ENCODE data around the gene GUCD1. TPM values are rescaled to one million over a fixed set of nuclear protein-coding genes. Genes with fewer than 3 reads are reported as not detected.

The GUCD1 gene
- total and polyA plus RNA-seq, 9 of the 15 experiments (the other 6 are each of a cell fraction or from before 2014, with no cell fraction given), result 31.5 to 67.8 (median 50.3) TPM

DNA sequence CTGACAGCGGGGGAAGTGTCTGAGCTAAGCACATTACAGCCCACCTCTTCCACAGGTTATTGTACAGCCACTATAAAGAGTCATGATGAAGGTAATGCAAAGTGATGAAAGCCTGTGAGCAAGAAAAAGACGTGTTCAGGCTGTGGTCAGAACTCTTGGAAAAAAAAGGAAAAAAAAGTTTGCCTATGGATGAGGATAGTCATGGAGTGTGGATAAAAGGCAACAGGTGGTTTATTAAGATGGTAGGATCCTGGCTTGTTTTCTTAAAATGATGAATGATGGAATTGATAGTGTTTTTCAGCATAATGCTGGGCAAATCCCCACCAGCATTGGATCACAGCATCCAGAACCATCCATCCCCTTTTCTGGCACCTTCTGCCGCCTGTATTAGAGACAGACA lies 36.7 kb downstream of the GUCD1 start:
- no peaks in the 10 kb centered on the region for H3K9me1 ChIP-seq (ENCODE audit: control insufficient read depth, insufficient read depth, low read length)
- in situ Hi-C loops (cut with MboI) (loop anchor here (25.0 kb wide), 1 partner anchor 556 kb away; the partner anchor contains the start of genes DDT, DDTL and GSTT2B), intact Hi-C loops (cut with micrococcal nuclease) (no loop called here)
- H3K36me3 ChIP-seq (ENCODE audit: control insufficient read depth, insufficient read depth, low read length), result no peaks in the 10 kb centered on the region
- no peak overlapping the region for H3K4me2 ChIP-seq (ENCODE audit: insufficient read depth, low read length)
- DNase-seq (ENCODE audit: extremely low read depth in 1 of 4, low spot score in 3 of 4), result no peak
- H3K9me3 ChIP-seq (replicated peaks; ENCODE audit: control insufficient read depth, insufficient read depth, low read depth, low read length), result no peaks in the 10 kb centered on the region
- FAIRE-seq, result no peak
- 26% methylated on average over 2 of the region's 3 CpGs for WGBS (ENCODE audit: insufficient coverage, low coverage, missing lambda C conversion rate)
- 0 out of 2 replicates have a peak, but pooled peaks cover 3% of the 10 kb centered on the region for H4K20me1 ChIP-seq (replicated peaks; ENCODE audit: control insufficient read depth, insufficient read depth, low read length)
- no peak overlapping the region for H3K9ac ChIP-seq (ENCODE audit: insufficient read depth in 1 of 2, low read depth in 2 of 2, low read length in 2 of 2)
- H3K4me3 ChIP-seq, result no peak overlapping the region
- TF ChIP-seq ADNP (tag; IDR thresholded peaks at IDR 0.05), result no peak
- TF ChIP-seq MCM5 (IDR thresholded peaks at IDR 0.05; ENCODE audit: low read depth), result no peak
- no peak for TF ChIP-seq NR2C2 (CRISPR knock-in tag; IDR thresholded peaks at IDR 0.05)
- no peak for TF ChIP-seq NR2C2 (tag; IDR thresholded peaks at IDR 0.05)
- TF ChIP-seq ZNF384 (IDR thresholded peaks at IDR 0.05; ENCODE audit: low read depth, low read length), result no peak
- TF ChIP-seq NCOR1 (IDR thresholded peaks at IDR 0.05), result no peak
- no peak for TF ChIP-seq TAF15 (IDR thresholded peaks at IDR 0.05; ENCODE audit: low read depth, low read length)
- no peak for TF ChIP-seq ZNF146 (CRISPR knock-in tag; IDR thresholded peaks at IDR 0.05; ENCODE audit: unreplicated experiment)
- TF ChIP-seq ZFX (CRISPR knock-in tag; IDR thresholded peaks at IDR 0.05), result no peak
- TF ChIP-seq PPARD (CRISPR knock-in tag; IDR thresholded peaks at IDR 0.05), result no peak
- no peak for TF ChIP-seq KLF1 (tag; IDR thresholded peaks at IDR 0.05)
- TF ChIP-seq SPI1 (IDR thresholded peaks at IDR 0.05; ENCODE audit: borderline replicate concordance, low read depth, low read length), result no peak
- TF ChIP-seq SMC3 (conservative IDR thresholded peaks at IDR 0.05; ENCODE audit: insufficient read depth, low read depth, low read length), result no peak
- no peak overlapping the region for H2AFZ ChIP-seq (ENCODE audit: low read depth, low read length)
- no peaks in the 10 kb centered on the region for H3K27me3 ChIP-seq (ENCODE audit: control insufficient read depth in 2 of 2, insufficient read depth in 2 of 2, low read length in 2 of 2)
- ATAC-seq, result no peak
- H3K4me1 ChIP-seq (replicated peaks in 1 of 2; ENCODE audit: control insufficient read depth in 2 of 2, insufficient read depth in 2 of 2, low read length in 2 of 2), result peaks cover 4 to 5% of the 10 kb centered on the region in 2 experiments; a peak in 4 of 5 replicates
- ChIA-PET POLR2A (no interaction called here), CTCF (ENCODE audit: low intra/inter-chr PET ratio) (no interaction called here)
- no peaks in the 10 kb centered on the region for H3K79me2 ChIP-seq (ENCODE audit: control insufficient read depth, insufficient read depth, low read length)
- BruUV-seq (replicated peaks), result no TSS peak
- no peak overlapping the region for H3K27ac ChIP-seq (ENCODE audit: extremely low read depth, low read depth, low read length)
